Hepatocyte (in vitro differentiated cells): ENCODE data around the gene ZCCHC24. TPM values are rescaled to one million over a fixed set of nuclear protein-coding genes. Genes with fewer than 3 reads are reported as not detected.

Source experiments
- DNase-seq: peaks from one replicate; pipeline ENCODE4 v3.0.0-alpha.2; 2016; ENCODE audit warnings: low spot score
- H2AFZ ChIP-seq: fragments of 200-600 bp; sonication (generic); 2 replicates; pipeline ENCODE4 v1.6.0; 2016; ENCODE audit warnings: antibody characterized with exemption, mild to moderate bottlenecking
- H3K27ac ChIP-seq: fragments of 200-600 bp; sonication (generic); 2 replicates; pipeline ENCODE4 v1.5.1; 2016; ENCODE audit warnings: mild to moderate bottlenecking
- H3K27me3 ChIP-seq: fragments of 200-600 bp; sonication (generic); 2 replicates; pipeline ENCODE4 v1.6.1; 2016
- H3K36me3 ChIP-seq: fragments of 200-600 bp; sonication (generic); replicated peaks from 2 replicates; pipeline ENCODE4 v1.5.1; 2016; ENCODE audit warnings: low read depth; ENCODE audit not compliant: insufficient read depth
- H3K4me1 ChIP-seq: fragments of 200-600 bp; sonication (generic); 2 replicates; pipeline ENCODE4 v1.5.1; 2016; ENCODE audit warnings: mild to moderate bottlenecking, moderate library complexity; ENCODE audit not compliant: insufficient read depth
- H3K4me2 ChIP-seq: fragments of 200-600 bp; sonication (generic); 2 replicates; pipeline ENCODE4 v1.6.0; 2016
- H3K4me3 ChIP-seq: fragments of 200-600 bp; sonication (generic); 2 replicates; pipeline ENCODE4 v1.5.1; 2016; ENCODE audit warnings: mild to moderate bottlenecking
- H3K79me2 ChIP-seq: fragments of 200-600 bp; sonication (generic); 2 replicates; pipeline ENCODE4 v1.6.0; 2017; ENCODE audit warnings: mild to moderate bottlenecking
- H3K9me2 ChIP-seq: fragments of 200-600 bp; sonication (generic); replicated peaks from 2 replicates; pipeline ENCODE4 v1.6.0; 2017; ENCODE audit warnings: mild to moderate bottlenecking; ENCODE audit not compliant: insufficient read depth
- H3K9me3 ChIP-seq: fragments of 200-600 bp; sonication (generic); 2 replicates; pipeline ENCODE4 v1.5.1; 2016; ENCODE audit warnings: low read depth, mild to moderate bottlenecking
- H4K20me1 ChIP-seq: fragments of 200-600 bp; sonication (generic); 2 replicates; pipeline ENCODE4 v1.6.0; 2016; ENCODE audit warnings: mild to moderate bottlenecking; ENCODE audit not compliant: insufficient read depth, poor library complexity, severe bottlenecking
- CTCF ChIP-seq: fragments of 200-600 bp; sonication (generic); IDR thresholded peaks from 2 replicates; pipeline ENCODE4 v1.5.1; 2016; ENCODE audit warnings: antibody characterized with exemption, mild to moderate bottlenecking; ENCODE audit not compliant: poor library complexity
- EZH2 ChIP-seq: fragments of 200-600 bp; sonication (generic); IDR thresholded peaks from 2 replicates; pipeline ENCODE4 v1.6.1; 2016; ENCODE audit warnings: antibody characterized with exemption, mild to moderate bottlenecking, borderline replicate concordance
- EZH2phosphoT487 ChIP-seq: fragments of 200-600 bp; sonication (generic); IDR thresholded peaks from one replicate; pipeline ENCODE4 v1.6.1; 2018; ENCODE audit warnings: antibody characterized with exemption, mild to moderate bottlenecking, low read depth, moderate library complexity; ENCODE audit not compliant: unreplicated experiment, severe bottlenecking
- WGBS: methylation state at CpG from one replicate; pipeline ENCODE4 v1.1.6; 2016; ENCODE audit warnings: low lambda C conversion rate; ENCODE audit errors: missing lambda C conversion rate; 5-methylcytosine and 5-hydroxymethylcytosine counted together
- polyA plus RNA-seq: library from polyadenylated mRNA; unstranded; fragments of >200 nt; fragmentation: Nextera tagmentation; extraction: Ambion mirVana; gene quantifications from 2 replicates; pipeline ENCODE4 v1.2.1, GENCODE V29; 2016
- total RNA-seq: library from RNA; depleted of rRNA; stranded (reverse); fragments of >200 nt; gene quantifications from 2 replicates; pipeline ENCODE4 v1.2.3, GENCODE V29; 2014

ZCCHC24 gene
- 18.3 and 20.1 TPM in 2 replicates for total RNA-seq
- 14.5 and 20.6 TPM in 2 replicates for polyA plus RNA-seq

GRCh38 chr10:79445161-79445976, at the start of gene ZCCHC24:
Gene ZCCHC24, minus strand, starts transcription at chr10:79445624. Its CDS starts 184 bp downstream, at chr10:79445440.
- Histone ChIP-seq H3K27ac (peak within 1 kb of the TSS; percentile 91), H3K9me3 (no peaks in the 10 kb centered on the region), H3K36me3 (no peaks in the 10 kb centered on the region), H3K4me2 (peak within 1 kb of the TSS; percentile 85), H2AFZ (peak within 1 kb of the TSS; percentile 46), H3K79me2 (peaks cover 48% of the 10 kb centered on the region), H3K9me2 (no peaks in the 10 kb centered on the region), H4K20me1 (peaks cover 35% of the 10 kb centered on the region), H3K4me1 (peaks cover 25% of the 10 kb centered on the region), H3K27me3 (no peaks in the 10 kb centered on the region), H3K4me3 (peak within 1 kb of the TSS; percentile 80)
- TF ChIP-seq EZH2phosphoT487: no peak
- no peak for TF ChIP-seq EZH2
- TF ChIP-seq CTCF: no peak
- WGBS: 0% methylated on average over 33 of the region's 95 CpGs
- DNase-seq: peak; percentile 98

GRCh38 chr10:79493806-79494205, 48.4 kb upstream of the ZCCHC24 start:
- Histone ChIP-seq H3K4me1 (peaks cover 8% of the 10 kb centered on the region), H3K9me3 (no peaks in the 10 kb centered on the region), H3K79me2 (no peaks in the 10 kb centered on the region), H3K4me2 (no peak overlapping the region), H3K4me3 (no peak overlapping the region), H4K20me1 (no peaks in the 10 kb centered on the region), H3K36me3 (no peaks in the 10 kb centered on the region), H3K27ac (no peak overlapping the region), H3K9me2 (no peaks in the 10 kb centered on the region), H2AFZ (no peak overlapping the region), H3K27me3 (no peaks in the 10 kb centered on the region)
- TF ChIP-seq CTCF (no peak), EZH2phosphoT487 (no peak), EZH2 (no peak)
- WGBS: 75% methylated on average over 1 of the region's 1 CpG
- peak; percentile 1 for DNase-seq

- H3K9me2 ChIP-seq: no peaks in the 10 kb centered on the region
- no peaks in the 10 kb centered on the region for H3K9me3 ChIP-seq
- H3K4me3 ChIP-seq: no peak overlapping the region
- no peaks in the 10 kb centered on the region for H4K20me1 ChIP-seq
- no peak overlapping the region for H3K27ac ChIP-seq
- 79% methylated on average over 3 of the region's 3 CpGs for WGBS
- no peak for TF ChIP-seq EZH2
- TF ChIP-seq CTCF: no peak
- no peak for TF ChIP-seq EZH2phosphoT487
- H3K4me2 ChIP-seq: no peak overlapping the region
- no peak overlapping the region for H2AFZ ChIP-seq
- no peaks in the 10 kb centered on the region for H3K36me3 ChIP-seq
- no peaks in the 10 kb centered on the region for H3K79me2 ChIP-seq
- no peaks in the 10 kb centered on the region for H3K27me3 ChIP-seq
- peak; percentile 1 for DNase-seq
- peaks cover 15% of the 10 kb centered on the region for H3K4me1 ChIP-seq
Observed at GRCh38 chr10:79492839-79493238, 47.4 kb upstream of the ZCCHC24 start.
